GM23248 (cell line): Measurements from ENCODE around the gene IFIT1. TPM values are rescaled to one million over a fixed set of nuclear protein-coding genes. Genes with fewer than 3 reads are reported as not detected.

Source experiments
- DNase-seq: peaks from one replicate; pipeline ENCODE4 v3.0.0-alpha.2; 2015
- H2AFZ ChIP-seq: fragments of 200-600 bp; sonication (generic); 2 replicates; pipeline ENCODE4 v1.6.1; 2016; ENCODE audit warnings: antibody characterized with exemption
- H3F3A ChIP-seq: fragments of 200-600 bp; sonication (generic); 2 replicates; pipeline ENCODE4 v1.6.1; 2016; ENCODE audit warnings: mild to moderate bottlenecking, antibody characterized with exemption, mixed run types; ENCODE audit not compliant: insufficient read depth
- H3K27ac ChIP-seq: fragments of 200-600 bp; sonication (generic); 2 replicates; pipeline ENCODE4 v1.5.1; 2016; ENCODE audit warnings: mild to moderate bottlenecking
- H3K27me3 ChIP-seq: fragments of 200-600 bp; sonication (generic); replicated peaks from 2 replicates; pipeline ENCODE4 v1.6.1; 2016; ENCODE audit warnings: mild to moderate bottlenecking; ENCODE audit not compliant: insufficient read depth
- H3K36me3 ChIP-seq: fragments of 200-600 bp; sonication (generic); 2 replicates; pipeline ENCODE4 v1.6.1; 2016; ENCODE audit warnings: low read depth, mild to moderate bottlenecking
- H3K4me1 ChIP-seq: fragments of 200-600 bp; sonication (generic); 2 replicates; pipeline ENCODE4 v1.6.1; 2016; ENCODE audit warnings: mild to moderate bottlenecking; ENCODE audit not compliant: insufficient read depth
- H3K4me2 ChIP-seq: fragments of 200-600 bp; sonication (generic); one replicate; pipeline ENCODE4 v1.6.1; 2016; ENCODE audit warnings: mild to moderate bottlenecking; ENCODE audit not compliant: unreplicated experiment
- H3K4me3 ChIP-seq: fragments of 200-600 bp; sonication (generic); 2 replicates; pipeline ENCODE4 v1.5.1; 2016; ENCODE audit warnings: mild to moderate bottlenecking
- H3K79me2 ChIP-seq: fragments of 200-600 bp; sonication (generic); 2 replicates; pipeline ENCODE4 v1.6.1; 2016; ENCODE audit warnings: mild to moderate bottlenecking; ENCODE audit not compliant: insufficient read depth
- H3K9ac ChIP-seq: fragments of 200-600 bp; sonication (generic); 2 replicates; pipeline ENCODE4 v1.6.1; 2016; ENCODE audit warnings: mild to moderate bottlenecking
- H3K9me2 ChIP-seq: fragments of 200-600 bp; sonication (generic); 2 replicates; pipeline ENCODE4 v1.6.1; 2016; ENCODE audit warnings: mixed run types, mild to moderate bottlenecking, moderate library complexity; ENCODE audit not compliant: insufficient read depth
- H3K9me3 ChIP-seq: fragments of 200-600 bp; sonication (generic); one replicate; pipeline ENCODE4 v1.6.1; 2017; ENCODE audit warnings: low read depth
- H4K20me1 ChIP-seq: fragments of 200-600 bp; sonication (generic); 2 replicates; pipeline ENCODE4 v1.6.0; 2016; ENCODE audit not compliant: insufficient read depth
- EZH2 ChIP-seq: fragments of 200-600 bp; sonication (generic); IDR thresholded peaks from 2 replicates; pipeline ENCODE4 v1.6.1; 2018; ENCODE audit warnings: antibody characterized with exemption, mild to moderate bottlenecking; ENCODE audit not compliant: insufficient read depth, poor library complexity, severe bottlenecking
- EZH2phosphoT487 ChIP-seq: fragments of 200-600 bp; sonication (generic); IDR thresholded peaks from 2 replicates; pipeline ENCODE4 v1.6.1; 2018; ENCODE audit warnings: antibody characterized with exemption, moderate library complexity, mild to moderate bottlenecking, low read depth; ENCODE audit not compliant: insufficient read depth
- WGBS, 2 experiments: methylation state at CpG; one replicate each; pipeline ENCODE4 v1.1.6; 2015 to 2017; ENCODE audit warnings: low lambda C conversion rate in 2 of 2, low coverage in 1 of 2; ENCODE audit errors: missing lambda C conversion rate in 2 of 2; 5-methylcytosine and 5-hydroxymethylcytosine counted together
- in situ Hi-C: fragments of 300-500 bp; cut with MboI; formaldehyde crosslinking; loops from 2 replicates; pipeline ENCODE4 v1.15.0; 2020
- polyA plus RNA-seq: library from polyadenylated mRNA; unstranded; fragments of >200 nt; fragmentation: Nextera tagmentation; extraction: Ambion mirVana; gene quantifications from 2 replicates; pipeline ENCODE4 v1.2.1, GENCODE V29; 2016
- total RNA-seq: library from RNA; depleted of rRNA; stranded (reverse); fragments of >200 nt; shearing (Covaris generic); gene quantifications from 2 replicates; pipeline ENCODE4 v1.2.3, GENCODE V29; 2014

IFIT1 gene
- total and polyA plus RNA-seq, 2 experiments from 2014 or later: 15.7 to 18.6 TPM

GRCh38 chr10:89392974-89393373 is 551 bp downstream of the IFIT1 start:
- peak; percentile 85 for DNase-seq
- H3K9ac ChIP-seq: peak overlapping the region; percentile 83
- in situ Hi-C loops: loop anchor here (25.0 kb wide), 1 partner anchor 356 kb away; no protein-coding TSS in a partner anchor
- H3K9me3 ChIP-seq: no peaks in the 10 kb centered on the region
- H3K36me3 ChIP-seq: no peaks in the 10 kb centered on the region
- WGBS, 2 experiments: 3 to 25% methylated on average over 2 of the region's 2 CpGs
- peak overlapping the region; percentile 99 for H2AFZ ChIP-seq
- peaks cover 14% of the 10 kb centered on the region; the same call in 1 of the 2 replicates for H3K4me1 ChIP-seq
- H3K4me2 ChIP-seq: peak overlapping the region; percentile 92
- H4K20me1 ChIP-seq: no peaks in the 10 kb centered on the region
- peak overlapping the region; percentile 83 for H3K27ac ChIP-seq
- no peaks in the 10 kb centered on the region for H3K79me2 ChIP-seq
- no peaks in the 10 kb centered on the region for H3K27me3 ChIP-seq
- no peaks in the 10 kb centered on the region for H3K9me2 ChIP-seq
- H3F3A ChIP-seq: peaks cover 20% of the 10 kb centered on the region
- H3K4me3 ChIP-seq: peak overlapping the region; percentile 93
- TF ChIP-seq EZH2phosphoT487 (no peak), EZH2 (no peak)

- Histone ChIP-seq H4K20me1 (no peaks in the 10 kb centered on the region), H2AFZ (no peak overlapping the region), H3K36me3 (no peaks in the 10 kb centered on the region), H3K9me2 (no peaks in the 10 kb centered on the region), H3K4me3 (no peak overlapping the region; the same call in 1 of the 2 replicates), H3F3A (peaks cover 20% of the 10 kb centered on the region), H3K27me3 (no peaks in the 10 kb centered on the region), H3K4me2 (peak overlapping the region; percentile 92), H3K9me3 (no peaks in the 10 kb centered on the region), H3K4me1 (peaks cover 14% of the 10 kb centered on the region; the same call in 1 of the 2 replicates), H3K27ac (no peak overlapping the region), H3K79me2 (no peaks in the 10 kb centered on the region), H3K9ac (peak overlapping the region; percentile 83; the same call in 1 of the 2 replicates)
- TF ChIP-seq EZH2 (no peak), EZH2phosphoT487 (no peak)
- in situ Hi-C loops: loop anchor here (25.0 kb wide), 1 partner anchor 357 kb away; no protein-coding TSS in a partner anchor
- DNase-seq: no peak
- WGBS, 2 experiments: 67 to 69% methylated on average over 3 of the region's 3 CpGs
Observed at GRCh38 chr10:89393898-89394297, 1.5 kb downstream of the IFIT1 start.

DNA sequence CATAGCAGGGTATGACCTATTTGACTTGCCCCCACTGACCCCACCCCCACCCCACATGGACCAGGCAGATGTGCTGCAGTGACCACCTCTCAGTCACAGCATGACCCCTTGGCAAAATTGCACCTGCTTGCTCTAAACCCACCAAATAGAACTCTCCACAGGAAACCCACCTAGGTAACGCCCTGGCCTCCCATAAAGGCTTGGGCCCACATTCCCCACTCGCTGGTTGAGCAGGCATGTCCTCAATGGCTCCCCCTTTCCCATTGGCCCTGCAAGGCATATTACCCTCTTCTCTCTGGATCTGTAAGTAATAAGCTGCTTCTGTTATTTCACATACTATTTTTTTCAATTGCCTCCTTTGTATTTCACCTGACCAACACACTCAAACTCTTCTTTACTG is 2.7 kb downstream of the IFIT1 start:
- H3K9ac ChIP-seq: no peak overlapping the region
- H3K4me2 ChIP-seq: no peak overlapping the region
- no peaks in the 10 kb centered on the region for H3K27me3 ChIP-seq
- no peak overlapping the region for H2AFZ ChIP-seq
- H3F3A ChIP-seq: peaks cover 23% of the 10 kb centered on the region
- 93 to 97% methylated on average over 2 of the region's 2 CpGs for WGBS, 2 experiments
- in situ Hi-C loops: loop anchor here (25.0 kb wide), 1 partner anchor 358 kb away; no protein-coding TSS in a partner anchor
- no peak overlapping the region for H3K27ac ChIP-seq
- H3K4me3 ChIP-seq: no peak overlapping the region
- no peak for DNase-seq
- TF ChIP-seq EZH2phosphoT487: no peak
- TF ChIP-seq EZH2: no peak
- H3K9me2 ChIP-seq: no peaks in the 10 kb centered on the region
- H3K36me3 ChIP-seq: no peaks in the 10 kb centered on the region
- no peaks in the 10 kb centered on the region for H3K9me3 ChIP-seq
- no peaks in the 10 kb centered on the region for H3K79me2 ChIP-seq
- no peaks in the 10 kb centered on the region for H4K20me1 ChIP-seq
- H3K4me1 ChIP-seq: peaks cover 12% of the 10 kb centered on the region; the same call in 1 of the 2 replicates

- DNase-seq: no peak
- in situ Hi-C loops: loop anchor here (25.0 kb wide), 1 partner anchor 361 kb away; no protein-coding TSS in a partner anchor
- WGBS, 2 experiments: 85% methylated on average over 5 of the region's 5 CpGs
Observed at GRCh38 chr10:89398003-89398749, 5.8 kb downstream of the IFIT1 start.

More at GRCh38 chr10:89398003-89398749, 5.8 kb downstream of the IFIT1 start:
- Histone ChIP-seq H3K4me1 (peaks cover 8% of the 10 kb centered on the region; the same call in 1 of the 2 replicates), H3K9me2 (no peaks in the 10 kb centered on the region), H3K4me2 (no peak overlapping the region), H3F3A (peaks cover 8% of the 10 kb centered on the region), H3K9me3 (no peaks in the 10 kb centered on the region), H3K27ac (no peak overlapping the region), H3K27me3 (no peaks in the 10 kb centered on the region), H3K36me3 (peaks cover 6% of the 10 kb centered on the region; the same call in 1 of the 2 replicates), H3K79me2 (no peaks in the 10 kb centered on the region), H3K4me3 (no peak overlapping the region), H3K9ac (no peak overlapping the region), H2AFZ (no peak overlapping the region), H4K20me1 (no peaks in the 10 kb centered on the region)
- no peak for TF ChIP-seq EZH2phosphoT487
- no peak for TF ChIP-seq EZH2
